B cell (primary cell): ENCODE results near the gene NUDT6. TPM values are rescaled to one million over a fixed set of nuclear protein-coding genes. Genes with fewer than 3 reads are reported as not detected.

Experiments
- ATAC-seq: fragments of 200-7000 bp; cut with Tn5 transposase; one replicate; pipeline ENCODE4 v1.10.0; 2021; ENCODE audit warnings: low read depth, mild to moderate bottlenecking, moderate number of reproducible peaks, moderate library complexity
- CTCF ChIA-PET: fragments of 350-600 bp; sonication (Branson Sonifier 250); formaldehyde crosslinking; loops from one replicate; lab custom pipeline; 2021; ENCODE audit warnings: antibody characterized with exemption, inconsistent platforms; lab: Charles Lee
- POLR2A ChIA-PET: fragments of 350-600 bp; sonication (Branson Sonifier 250); formaldehyde crosslinking; loops from one replicate; lab custom pipeline; 2021; ENCODE audit warnings: antibody characterized with exemption; lab: Charles Lee
- DNase-seq: peaks from one replicate; pipeline ENCODE4 v3.0.0; 2013
- H2AFZ ChIP-seq: 2 replicates; pipeline ENCODE4 v1.6.1; 2012; ENCODE audit warnings: mild to moderate bottlenecking, low read depth, low read length; ENCODE audit not compliant: insufficient read depth, poor library complexity, severe bottlenecking
- H3K27ac ChIP-seq, 2 donors: 1 replicate in 1 of 2; 2 replicates in 1 of 2; pipeline ENCODE4 v1.5.1; 2012 to 2013; ENCODE audit warnings: low read length in 2 of 2, mild to moderate bottlenecking in 2 of 2, moderate library complexity in 1 of 2
- H3K27me3 ChIP-seq, 4 experiments: fragments of 200-600 bp in 1 of 4; sonication (generic) in 1 of 4; replicated peaks in 1 of 4; 1 replicate in 2 of 4; 2 replicates in 2 of 4; pipeline versions ENCODE4 v1.6.1 to v1.7.0; 2013 to 2016; ENCODE audit warnings: low read length in 3 of 4, mild to moderate bottlenecking in 2 of 4, mixed read lengths in 1 of 4, moderate library complexity in 1 of 4; ENCODE audit not compliant: insufficient read depth in 4 of 4, control insufficient read depth in 3 of 4; ENCODE audit errors: control extremely low read depth in 1 of 4
- H3K36me3 ChIP-seq, 2 experiments: replicated peaks in 1 of 2; 1 replicate in 1 of 2; 2 replicates in 1 of 2; pipeline versions ENCODE4 v1.6.1 to v1.7.1; 2013; ENCODE audit warnings: low read length in 1 of 2; ENCODE audit not compliant: insufficient read depth in 2 of 2, control insufficient read depth in 1 of 2; ENCODE audit errors: control extremely low read depth in 1 of 2, extremely low read depth in 1 of 2
- H3K4me1 ChIP-seq, 2 donors: fragments of 200-600 bp in 1 of 2; sonication (generic) in 1 of 2; 1 replicate in 1 of 2; 2 replicates in 1 of 2; pipeline versions ENCODE4 v1.5.1 to v1.6.1; 2013 to 2017; ENCODE audit warnings: low read length in 2 of 2; ENCODE audit not compliant: control insufficient read depth in 2 of 2, insufficient read depth in 2 of 2
- H3K4me2 ChIP-seq: replicated peaks from 2 replicates; pipeline ENCODE3; 2012; ENCODE audit warnings: mild to moderate bottlenecking, low read depth, low read length; ENCODE audit not compliant: poor library complexity, severe bottlenecking
- H3K4me3 ChIP-seq, 5 experiments: fragments of 200-600 bp in 1 of 5; sonication (generic) in 1 of 5; 1 replicate in 3 of 5; 2 replicates in 2 of 5; pipeline versions ENCODE4 v1.5.1 to v1.7.0; 2011 to 2016; ENCODE audit warnings: low read length in 4 of 5, mild to moderate bottlenecking in 4 of 5, low read depth in 2 of 5, control low read depth in 1 of 5, moderate library complexity in 1 of 5; ENCODE audit not compliant: insufficient read depth in 1 of 5; ENCODE audit errors: control extremely low read depth in 1 of 5, extremely low read depth in 1 of 5
- H3K79me2 ChIP-seq: fragments of 200-600 bp; sonication (generic); one replicate; pipeline ENCODE4 v1.6.0; 2016; ENCODE audit warnings: low read length; ENCODE audit not compliant: control insufficient read depth, insufficient read depth
- H3K9ac ChIP-seq: fragments of 200-600 bp; sonication (generic); 2 replicates; pipeline ENCODE4 v1.6.1; 2017; ENCODE audit warnings: mild to moderate bottlenecking, low read length, moderate library complexity
- H3K9me3 ChIP-seq, 3 donors: one replicate each; pipeline versions ENCODE4 v1.6.1 to v1.7.1; 2013; ENCODE audit warnings: low read length in 2 of 3; ENCODE audit not compliant: control insufficient read depth in 2 of 3, insufficient read depth in 1 of 3; ENCODE audit errors: control extremely low read depth in 1 of 3
- H4K20me1 ChIP-seq: 2 replicates; pipeline ENCODE4 v1.6.0; 2012; ENCODE audit warnings: mild to moderate bottlenecking, low read length; ENCODE audit not compliant: insufficient read depth, control insufficient read depth, poor library complexity, severe bottlenecking
- H3K27ac Mint-ChIP-seq: one replicate; pipeline ENCODE4 v1.8.0; 2021; ENCODE audit warnings: mixed read lengths
- H3K27me3 Mint-ChIP-seq: one replicate; pipeline ENCODE4 v1.8.0; 2021; ENCODE audit warnings: mixed read lengths
- H3K4me1 Mint-ChIP-seq: one replicate; pipeline ENCODE4 v1.8.0; 2021; ENCODE audit warnings: mixed read lengths
- H3K4me3 Mint-ChIP-seq: one replicate; pipeline ENCODE4 v1.8.0; 2021; ENCODE audit warnings: mixed read lengths
- H3K9me3 Mint-ChIP-seq: one replicate; pipeline ENCODE4 v1.8.0; 2022; ENCODE audit warnings: mixed read lengths; ENCODE audit not compliant: insufficient read depth
- CTCF ChIP-seq: fragments of 200-600 bp; IDR thresholded peaks from one replicate; pipeline ENCODE4 v1.8.0; 2022; ENCODE audit warnings: antibody characterized with exemption, mild to moderate bottlenecking
- EZH2 ChIP-seq: IDR thresholded peaks from 2 replicates; pipeline ENCODE4 v1.6.1; 2012; ENCODE audit warnings: borderline replicate concordance, low read depth, mild to moderate bottlenecking, moderate library complexity, low read length; ENCODE audit not compliant: insufficient read depth, poor library complexity, severe bottlenecking
- WGBS: methylation state at CpG from one replicate; pipeline ENCODE4 v1.1.5; 2013; ENCODE audit warnings: missing lambda C conversion rate; ENCODE audit not compliant: insufficient coverage; 5-methylcytosine and 5-hydroxymethylcytosine counted together
- intact Hi-C: fragments of 100-400 bp; cut with micrococcal nuclease; formaldehyde crosslinking; loops from one replicate; pipeline ENCODE4 v1.10.0; 2022
- polyA plus RNA-seq: library from polyadenylated mRNA; depleted of rRNA; stranded (reverse); fragments of >200 nt; gene quantifications from 2 replicates; pipeline ENCODE4 v1.2.3, GENCODE V29; 2012
- total RNA-seq, 2 donors: library from RNA; stranded (reverse); fragments of 120-200 nt in 1 of 2; gene quantifications; 1 replicate in 1 of 2; 2 replicates in 1 of 2; pipeline versions ENCODE4 v1.2.3 to v1.2.4, GENCODE V29; 2013 to 2022

Gene NUDT6
- total and polyA plus RNA-seq, 2 donors (not counting 1 experiment from before 2014, with no cell fraction given), result 2.4 to 3.4 TPM

- Histone ChIP-seq H3K36me3 (no peaks in the 10 kb centered on the region), H3K9me3 (no peaks in the 10 kb centered on the region), H3K9ac (no peak overlapping the region), H2AFZ (no peak overlapping the region), H4K20me1 (no peaks in the 10 kb centered on the region), H3K4me2 (no peak overlapping the region), H3K4me3 (no peak overlapping the region), H3K27ac (no peak overlapping the region), H3K79me2 (no peaks in the 10 kb centered on the region), H3K27me3 (no peaks in the 10 kb centered on the region), H3K4me1 (no peaks in the 10 kb centered on the region)
- WGBS, result no CpG with 5 or more reads among the region's 4 CpGs
- intact Hi-C loops, result loop anchor here (1.0 to 5.0 kb wide), 2 partner anchors 156 to 1012 kb away; no protein-coding TSS in a partner anchor
- CTCF ChIA-PET, result interaction anchor here (0.8 to 4.6 kb wide), 14 partner anchors 9 to 1014 kb away, joined by 3 to 65 read pairs (median 4); partner anchors contain the start of gene BBS12
- H3K27ac Mint-ChIP-seq, result no peak overlapping the region
- ATAC-seq (no peak), DNase-seq (no peak)
- no peaks in the 10 kb centered on the region for H3K4me1 Mint-ChIP-seq
- H3K27me3 Mint-ChIP-seq, result no peaks in the 10 kb centered on the region
- H3K9me3 Mint-ChIP-seq, result no peaks in the 10 kb centered on the region
- H3K4me3 Mint-ChIP-seq, result no peak overlapping the region
- peak; percentile 59 for TF ChIP-seq CTCF
- no peak for TF ChIP-seq EZH2
- POLR2A ChIA-PET, result no interaction called here
Measured at GRCh38 chr4:122914292-122914904, 8.0 kb downstream of the NUDT6 start.

GRCh38 chr4:122912810-122913575 lies 9.4 kb downstream of the NUDT6 start:
- H3K27ac Mint-ChIP-seq, result no peak overlapping the region
- no peaks in the 10 kb centered on the region for H4K20me1 ChIP-seq
- ChIA-PET CTCF (interaction anchor here (1.0 to 4.6 kb wide), 5 partner anchors 10 to 172 kb away, joined by 3 to 65 read pairs (median 15); no protein-coding TSS in a partner anchor), POLR2A (no interaction called here)
- H3K9me3 ChIP-seq, result no peaks in the 10 kb centered on the region
- no peak overlapping the region for H3K27ac ChIP-seq
- no peaks in the 10 kb centered on the region for H3K27me3 Mint-ChIP-seq
- no peaks in the 10 kb centered on the region for H3K36me3 ChIP-seq
- H3K27me3 ChIP-seq, result no peaks in the 10 kb centered on the region
- H3K9ac ChIP-seq, result no peak overlapping the region
- no peak overlapping the region for H2AFZ ChIP-seq
- no peak overlapping the region for H3K4me3 ChIP-seq
- 100% methylated on average over 1 of the region's 1 CpG for WGBS
- H3K4me1 Mint-ChIP-seq, result no peaks in the 10 kb centered on the region
- no peaks in the 10 kb centered on the region for H3K4me1 ChIP-seq
- H3K4me3 Mint-ChIP-seq, result no peak overlapping the region
- no peak for DNase-seq
- H3K4me2 ChIP-seq, result no peak overlapping the region
- TF ChIP-seq EZH2 (no peak), CTCF (no peak)
- H3K79me2 ChIP-seq, result no peaks in the 10 kb centered on the region
- no peaks in the 10 kb centered on the region for H3K9me3 Mint-ChIP-seq
- ATAC-seq, result no peak
- intact Hi-C loops, result loop anchor here (5.0 kb wide), 1 partner anchor 1011 kb away; no protein-coding TSS in a partner anchor
